ENCODE results near the gene DRD3.
A peak's percentile ranks its signal among the peaks of the same experiment; 100 is the strongest.

DRD3 gene

GRCh38 chr3:114179575-114179974 lies 723 bp upstream of the DRD3 start:
- DNase-seq (ENCODE audit: low spot score): no peak

- DNase-seq (ENCODE audit: low spot score): no peak
Observed at GRCh38 chr3:114176890-114177289, 2.0 kb downstream of the DRD3 start.

GRCh38 chr3:114176487-114176886 lies 2.4 kb downstream of the DRD3 start:
- no peak for DNase-seq (ENCODE audit: low spot score)

- DNase-seq (ENCODE audit: low spot score): no peak
Observed at GRCh38 chr3:114175204-114175987, 3.5 kb downstream of the DRD3 start.

- DNase-seq (ENCODE audit: low spot score): no peak
Observed at GRCh38 chr3:114171677-114172076, 7.2 kb downstream of the DRD3 start.

- no peak for DNase-seq (ENCODE audit: low spot score)
Observed at GRCh38 chr3:114168150-114168549, 10.7 kb downstream of the DRD3 start.

- no peak for DNase-seq (ENCODE audit: low spot score)
Observed at GRCh38 chr3:114157321-114157720, 21.5 kb downstream of the DRD3 start.

GRCh38 chr3:114155370-114155821 lies 23.5 kb downstream of the DRD3 start:
- DNase-seq (ENCODE audit: low spot score): peak; percentile 33

- DNase-seq (ENCODE audit: low spot score): no peak
Observed at GRCh38 chr3:114154321-114154821, 24.5 kb downstream of the DRD3 start.

GRCh38 chr3:114152519-114153151 lies 26.2 kb downstream of the DRD3 start:
- DNase-seq (ENCODE audit: low spot score): peak; percentile 45

GRCh38 chr3:114151091-114151490 lies 27.8 kb downstream of the DRD3 start:
- no peak for DNase-seq (ENCODE audit: low spot score)

GRCh38 chr3:114147251-114147650 lies 31.6 kb downstream of the DRD3 start:
- DNase-seq (ENCODE audit: low spot score): no peak

- no peak for DNase-seq (ENCODE audit: low spot score)
Observed at GRCh38 chr3:114144909-114145688, 33.8 kb downstream of the DRD3 start.

- no peak for DNase-seq (ENCODE audit: low spot score)
Observed at GRCh38 chr3:114143817-114144216, 35.0 kb downstream of the DRD3 start.

GRCh38 chr3:114139836-114140235 lies 39.0 kb downstream of the DRD3 start:
- no peak for DNase-seq (ENCODE audit: low spot score)

GRCh38 chr3:114133947-114134346 lies 44.9 kb downstream of the DRD3 start:
- no peak for DNase-seq (ENCODE audit: low spot score)

GRCh38 chr3:114132500-114132899 lies 46.4 kb downstream of the DRD3 start:
- DNase-seq (ENCODE audit: low spot score): no peak

- DNase-seq (ENCODE audit: low spot score): no peak
Observed at GRCh38 chr3:114128826-114129225, 50.0 kb downstream of the DRD3 start.

GRCh38 chr3:114128231-114128630 lies 50.6 kb downstream of the DRD3 start:
- DNase-seq (ENCODE audit: low spot score): no peak

- DNase-seq (ENCODE audit: low spot score): no peak
Observed at GRCh38 chr3:114127517-114127916, 51.3 kb downstream of the DRD3 start.

GRCh38 chr3:114126461-114126860 lies 52.4 kb downstream of the DRD3 start:
- no peak for DNase-seq (ENCODE audit: low spot score)

GRCh38 chr3:114122027-114122709 lies 56.7 kb downstream of the DRD3 start:
- DNase-seq (ENCODE audit: low spot score): no peak

Data from hematopoietic multipotent progenitor cell treated with erythropoietin and hydrocortisone succinate and interleukin-3 and kit ligand, for 17 days (in vitro differentiated cells).